ENCODE results near the gene CEBPZOS. TPM values are rescaled to one million over a fixed set of nuclear protein-coding genes. Genes with fewer than 3 reads are reported as not detected.

CEBPZOS gene
- total RNA-seq, 1 experiment from 2014 or later = 61.8 TPM

DNA sequence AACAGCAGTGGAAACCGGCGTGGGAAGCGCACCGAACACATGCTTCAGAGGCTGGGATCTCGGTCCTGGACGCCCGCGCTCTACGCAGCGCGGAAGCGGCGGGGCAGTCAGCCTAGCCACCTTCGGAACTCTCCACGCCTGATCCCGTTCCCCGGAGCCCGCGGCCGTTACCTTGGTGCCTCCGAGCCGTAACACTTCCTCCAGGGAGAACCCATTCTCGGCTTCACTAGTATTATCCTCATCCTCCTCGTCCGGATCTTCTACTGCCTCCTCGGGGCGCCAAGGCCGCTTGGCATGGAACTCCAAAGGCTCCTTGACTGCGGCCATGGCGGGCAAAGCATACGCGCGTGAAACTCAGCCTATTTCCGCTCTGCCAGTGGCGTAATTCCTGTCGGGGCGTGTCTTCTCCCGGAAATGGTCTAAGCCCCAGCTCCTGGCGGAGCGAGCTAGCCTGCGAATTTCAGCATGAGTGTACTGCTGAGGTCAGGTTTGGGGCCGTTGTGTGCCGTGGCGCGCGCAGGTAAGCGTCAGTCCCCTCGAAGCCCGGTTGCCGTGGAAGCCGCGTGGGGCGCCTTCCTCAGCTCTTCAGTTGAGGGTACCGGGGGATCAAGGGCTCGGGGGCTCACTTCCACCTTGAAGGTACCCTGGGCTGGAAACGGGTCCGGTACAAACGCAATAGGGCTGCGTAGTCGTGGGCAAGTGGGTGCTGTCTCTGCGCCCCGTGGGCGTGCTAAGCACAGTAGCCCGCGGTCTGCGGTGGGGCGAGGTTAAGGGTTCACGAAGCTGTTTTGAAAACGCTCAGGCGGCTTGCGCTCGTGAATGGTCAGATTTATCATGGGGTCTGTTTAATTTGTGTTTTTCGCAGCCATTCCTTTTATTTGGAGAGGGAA is 35.2 kb downstream of the CEBPZOS start, which contains the start of the genes CEBPZ and NDUFAF7:
CEBPZ (minus strand) TSS at position 356 of the 890 bp plus-strand sequence; CDS start at position 327, 29 bp downstream.
NDUFAF7 (plus strand) TSS at position 418 of the 890 bp plus-strand sequence; CDS start at position 466, 48 bp downstream.
- Histone ChIP-seq H3K4me3 (ENCODE audit: low read depth, low read length, poor library complexity, severe bottlenecking) (peak within 1 kb of the TSS; percentile 90), H3K4me1 (ENCODE audit: insufficient read depth, low read length, poor library complexity, severe bottlenecking) (peaks cover 14% of the 10 kb centered on the region), H3K27me3 (replicated peaks; ENCODE audit: insufficient read depth, low read depth, low read length, poor library complexity) (no peaks in the 10 kb centered on the region), H3K27ac (ENCODE audit: low read depth, low read length, poor library complexity, severe bottlenecking) (peak within 1 kb of the TSS; percentile 90), H3K9me3 (ENCODE audit: low read depth, low read length, poor library complexity, severe bottlenecking) (no peaks in the 10 kb centered on the region), H3K36me3 (ENCODE audit: insufficient read depth, low read length, poor library complexity, severe bottlenecking) (peaks cover 29% of the 10 kb centered on the region)
- ChIA-PET CTCF (interaction anchor here (0.7 kb wide), 1 partner anchor 646 kb away, joined by 3 read pairs; no protein-coding TSS in a partner anchor), POLR2A (ENCODE audit: low non-redundant PET) (interaction anchor here (0.6 kb wide), 1 partner anchor 91 kb away, joined by 3 read pairs; no protein-coding TSS in a partner anchor)
- DNase-seq (ENCODE audit: low spot score) = peak; percentile 94
- BruUV-seq (replicated peaks) = no TSS peak
- TF ChIP-seq CTCF (conservative IDR thresholded peaks at IDR 0.05; ENCODE audit: low read depth, low read length) (no peak), EZH2 (IDR thresholded peaks at IDR 0.05; ENCODE audit: borderline replicate concordance, low read depth, low read length, poor library complexity, severe bottlenecking) (no peak)
- intact Hi-C loops (cut with micrococcal nuclease; ENCODE audit: unreplicated experiment) = no loop called here

GRCh38 chr2:37232131-37232933 is 36.0 kb downstream of the CEBPZOS start:
- no peak for TF ChIP-seq CTCF (conservative IDR thresholded peaks at IDR 0.05; ENCODE audit: low read depth, low read length)
- TF ChIP-seq EZH2 (IDR thresholded peaks at IDR 0.05; ENCODE audit: borderline replicate concordance, low read depth, low read length, poor library complexity, severe bottlenecking) = no peak
- DNase-seq (ENCODE audit: low spot score) = no peak
- TSS peak; percentile 66 for BruUV-seq (replicated peaks)
- no peaks in the 10 kb centered on the region for H3K27me3 ChIP-seq (replicated peaks; ENCODE audit: insufficient read depth, low read depth, low read length, poor library complexity)
- H3K4me1 ChIP-seq (ENCODE audit: insufficient read depth, low read length, poor library complexity, severe bottlenecking) = peaks cover 14% of the 10 kb centered on the region
- peaks cover 21% of the 10 kb centered on the region for H3K36me3 ChIP-seq (ENCODE audit: insufficient read depth, low read length, poor library complexity, severe bottlenecking)
- ChIA-PET POLR2A (ENCODE audit: low non-redundant PET) (interaction anchor here (0.6 kb wide), 1 partner anchor 90 kb away, joined by 3 read pairs; no protein-coding TSS in a partner anchor), CTCF (interaction anchor here (0.7 kb wide), 1 partner anchor 645 kb away, joined by 3 read pairs; no protein-coding TSS in a partner anchor)
- H3K9me3 ChIP-seq (ENCODE audit: low read depth, low read length, poor library complexity, severe bottlenecking) = no peaks in the 10 kb centered on the region
- peak overlapping the region; percentile 90 for H3K4me3 ChIP-seq (ENCODE audit: low read depth, low read length, poor library complexity, severe bottlenecking)
- intact Hi-C loops (cut with micrococcal nuclease; ENCODE audit: unreplicated experiment) = no loop called here
- H3K27ac ChIP-seq (ENCODE audit: low read depth, low read length, poor library complexity, severe bottlenecking) = peak overlapping the region; percentile 90

DNA sequence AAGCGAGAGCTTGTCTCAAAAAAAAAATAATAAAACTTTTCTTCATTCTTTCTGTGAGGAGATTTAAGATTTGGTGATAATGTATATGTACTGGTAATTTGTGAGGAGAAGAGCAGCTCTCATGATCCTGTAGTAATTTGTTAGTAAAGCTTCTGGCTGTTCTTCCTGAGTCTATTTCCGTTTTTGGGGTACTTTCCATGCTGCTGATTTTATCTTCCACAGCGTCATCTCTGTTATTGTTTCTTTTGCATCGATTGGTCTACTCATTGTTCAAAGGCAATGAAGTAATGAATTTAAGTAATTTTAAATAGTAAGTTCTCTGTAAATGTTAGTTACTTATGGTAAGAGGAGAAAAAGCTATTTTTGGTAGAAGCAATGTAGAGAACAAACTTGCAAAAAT is 47.1 kb downstream of the CEBPZOS start:
- H3K36me3 ChIP-seq (ENCODE audit: insufficient read depth, low read length, poor library complexity, severe bottlenecking) = peaks cover 70% of the 10 kb centered on the region
- intact Hi-C loops (cut with micrococcal nuclease; ENCODE audit: unreplicated experiment) = no loop called here
- H3K27me3 ChIP-seq (replicated peaks; ENCODE audit: insufficient read depth, low read depth, low read length, poor library complexity) = no peaks in the 10 kb centered on the region
- no peaks in the 10 kb centered on the region for H3K4me1 ChIP-seq (ENCODE audit: insufficient read depth, low read length, poor library complexity, severe bottlenecking)
- H3K9me3 ChIP-seq (ENCODE audit: low read depth, low read length, poor library complexity, severe bottlenecking) = no peaks in the 10 kb centered on the region
- ChIA-PET CTCF (no interaction called here), POLR2A (ENCODE audit: low non-redundant PET) (no interaction called here)
- H3K4me3 ChIP-seq (ENCODE audit: low read depth, low read length, poor library complexity, severe bottlenecking) = no peak overlapping the region
- no TSS peak for BruUV-seq (replicated peaks)
- TF ChIP-seq EZH2 (IDR thresholded peaks at IDR 0.05; ENCODE audit: borderline replicate concordance, low read depth, low read length, poor library complexity, severe bottlenecking) (no peak), CTCF (conservative IDR thresholded peaks at IDR 0.05; ENCODE audit: low read depth, low read length) (no peak)
- no peak overlapping the region for H3K27ac ChIP-seq (ENCODE audit: low read depth, low read length, poor library complexity, severe bottlenecking)
- no peak for DNase-seq (ENCODE audit: low spot score)

Measured in A673 (cell line).